ENCODE measurements around the gene GLT8D2. TPM values are rescaled to one million over a fixed set of nuclear protein-coding genes. Genes with fewer than 3 reads are reported as not detected.

The GLT8D2 gene
- total RNA-seq, 2 experiments from 2014 or later: not detected

DNA sequence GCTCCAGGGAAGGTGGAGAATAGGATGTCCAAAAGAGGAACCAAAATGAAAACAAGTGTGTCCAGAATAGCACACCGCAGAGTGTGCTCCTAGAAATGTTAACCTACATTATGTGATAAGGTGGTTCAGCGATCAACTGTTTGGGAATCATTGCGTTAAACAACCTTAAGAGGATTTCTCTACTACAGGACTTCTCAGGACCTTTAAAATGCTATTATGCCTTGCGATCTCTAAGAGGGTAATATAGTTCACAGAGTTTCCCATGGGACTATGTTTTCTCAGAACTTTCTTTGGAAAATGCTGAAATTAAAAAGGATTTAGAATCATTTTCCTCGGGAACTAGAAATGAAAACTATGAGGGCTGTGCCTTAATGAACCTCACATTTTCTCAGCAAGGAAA, 1.8 kb downstream of the GLT8D2 start:
- H3K4me1 Mint-ChIP-seq (ENCODE audit: low read depth): peaks cover 8% of the 10 kb centered on the region
- no peak overlapping the region for H3K27ac Mint-ChIP-seq
- Histone ChIP-seq H3K36me3 (ENCODE audit: insufficient read depth, low read length) (no peaks in the 10 kb centered on the region), H3K27me3 (ENCODE audit: control insufficient read depth in 1 of 2, insufficient read depth in 2 of 2, low read length in 2 of 2) (peaks cover 27 to 29% of the 10 kb centered on the region in 2 experiments), H3K4me3 (ENCODE audit: low read length) (no peak overlapping the region), H3K9me3 (ENCODE audit: control insufficient read depth in 1 of 2, insufficient read depth in 1 of 2, low read length in 2 of 2) (no peaks in the 10 kb centered on the region), H3K4me1 (ENCODE audit: insufficient read depth, low read length) (peaks cover 10% of the 10 kb centered on the region), H3K27ac (ENCODE audit: low read depth in 1 of 2, low read length in 2 of 2) (no peak overlapping the region)
- H3K9me3 Mint-ChIP-seq: no peaks in the 10 kb centered on the region
- no peaks in the 10 kb centered on the region for H3K36me3 Mint-ChIP-seq (ENCODE audit: low read depth)
- POLR2A ChIA-PET: no interaction called here
- intact Hi-C loops (cut with DNase I, micrococcal nuclease): no loop called here
- DNase-seq (no peak), ATAC-seq (ENCODE audit: poor library complexity) (no peak)
- TF ChIP-seq, protein P1, sequence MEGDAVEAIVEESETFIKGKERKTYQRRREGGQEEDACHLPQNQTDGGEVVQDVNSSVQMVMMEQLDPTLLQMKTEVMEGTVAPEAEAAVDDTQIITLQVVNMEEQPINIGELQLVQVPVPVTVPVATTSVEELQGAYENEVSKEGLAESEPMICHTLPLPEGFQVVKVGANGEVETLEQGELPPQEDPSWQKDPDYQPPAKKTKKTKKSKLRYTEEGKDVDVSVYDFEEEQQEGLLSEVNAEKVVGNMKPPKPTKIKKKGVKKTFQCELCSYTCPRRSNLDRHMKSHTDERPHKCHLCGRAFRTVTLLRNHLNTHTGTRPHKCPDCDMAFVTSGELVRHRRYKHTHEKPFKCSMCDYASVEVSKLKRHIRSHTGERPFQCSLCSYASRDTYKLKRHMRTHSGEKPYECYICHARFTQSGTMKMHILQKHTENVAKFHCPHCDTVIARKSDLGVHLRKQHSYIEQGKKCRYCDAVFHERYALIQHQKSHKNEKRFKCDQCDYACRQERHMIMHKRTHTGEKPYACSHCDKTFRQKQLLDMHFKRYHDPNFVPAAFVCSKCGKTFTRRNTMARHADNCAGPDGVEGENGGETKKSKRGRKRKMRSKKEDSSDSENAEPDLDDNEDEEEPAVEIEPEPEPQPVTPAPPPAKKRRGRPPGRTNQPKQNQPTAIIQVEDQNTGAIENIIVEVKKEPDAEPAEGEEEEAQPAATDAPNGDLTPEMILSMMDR (IDR thresholded peaks at IDR 0.05): no peak
- H3K27me3 Mint-ChIP-seq: peaks cover 42% of the 10 kb centered on the region
- CTCF ChIA-PET: no interaction called here
- no peak overlapping the region for H3K4me3 Mint-ChIP-seq

DNA sequence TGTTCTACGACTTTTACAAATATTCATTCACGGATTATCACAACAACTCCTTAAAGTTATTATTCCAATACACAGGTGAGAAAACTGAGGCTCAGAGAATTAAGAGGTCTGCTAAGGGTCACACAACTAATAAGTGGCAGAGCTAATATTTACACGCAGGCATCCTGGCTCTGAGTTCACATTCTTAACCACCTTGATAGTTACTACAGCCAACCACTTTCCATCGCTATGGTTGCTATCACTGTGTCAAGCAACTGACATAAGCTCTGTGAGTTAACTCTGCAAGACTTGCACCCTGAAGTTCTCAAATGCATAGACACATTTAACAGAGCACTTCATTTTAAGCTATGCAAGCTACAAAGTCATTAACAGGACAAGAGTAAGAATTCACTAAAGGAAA, 3.7 kb downstream of the GLT8D2 start:
- peaks cover 8% of the 10 kb centered on the region for H3K4me1 Mint-ChIP-seq (ENCODE audit: low read depth)
- Histone ChIP-seq H3K4me1 (ENCODE audit: insufficient read depth, low read length) (peaks cover 10% of the 10 kb centered on the region), H3K4me3 (ENCODE audit: low read length) (no peak overlapping the region), H3K9me3 (ENCODE audit: control insufficient read depth in 1 of 2, insufficient read depth in 1 of 2, low read length in 2 of 2) (no peaks in the 10 kb centered on the region), H3K36me3 (ENCODE audit: insufficient read depth, low read length) (no peaks in the 10 kb centered on the region), H3K27me3 (ENCODE audit: control insufficient read depth in 1 of 2, insufficient read depth in 2 of 2, low read length in 2 of 2) (peaks cover 17 to 22% of the 10 kb centered on the region in 2 experiments), H3K27ac (ENCODE audit: low read depth in 1 of 2, low read length in 2 of 2) (no peak overlapping the region)
- ATAC-seq (ENCODE audit: poor library complexity) (no peak), DNase-seq (no peak)
- no peak overlapping the region for H3K4me3 Mint-ChIP-seq
- peaks cover 35% of the 10 kb centered on the region for H3K27me3 Mint-ChIP-seq
- H3K9me3 Mint-ChIP-seq: no peaks in the 10 kb centered on the region
- ChIA-PET CTCF (no interaction called here), POLR2A (no interaction called here)
- H3K36me3 Mint-ChIP-seq (ENCODE audit: low read depth): no peaks in the 10 kb centered on the region
- H3K27ac Mint-ChIP-seq: no peak overlapping the region
- TF ChIP-seq, protein P1 (IDR thresholded peaks at IDR 0.05): no peak
- intact Hi-C loops (cut with DNase I, micrococcal nuclease): no loop called here

DNA sequence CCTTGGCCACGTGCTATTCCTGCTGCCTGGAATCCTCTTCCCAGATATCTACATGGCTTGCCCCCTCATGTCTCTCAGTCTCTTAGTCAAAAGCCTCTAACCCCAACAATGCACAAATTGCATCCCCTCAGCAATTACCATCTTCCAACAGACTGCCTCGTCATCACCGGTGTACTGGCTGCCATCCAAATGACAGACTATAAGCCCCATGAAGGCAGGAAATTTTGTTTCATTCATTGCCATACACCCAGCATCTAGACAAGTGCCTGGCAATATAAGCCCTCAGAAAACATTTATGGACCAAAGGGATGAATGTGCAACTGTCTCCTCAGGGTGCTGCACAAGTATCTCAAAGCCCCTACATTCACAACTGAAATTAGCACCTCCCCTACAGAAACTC, 5.8 kb downstream of the GLT8D2 start:
- Histone ChIP-seq H3K36me3 (ENCODE audit: insufficient read depth, low read length) (no peaks in the 10 kb centered on the region), H3K4me1 (ENCODE audit: insufficient read depth, low read length) (peaks cover 3% of the 10 kb centered on the region), H3K4me3 (ENCODE audit: low read length) (no peak overlapping the region), H3K27me3 (ENCODE audit: control insufficient read depth in 1 of 2, insufficient read depth in 2 of 2, low read length in 2 of 2) (peaks cover under 1 to 4% of the 10 kb centered on the region in 2 experiments), H3K27ac (ENCODE audit: low read depth in 1 of 2, low read length in 2 of 2) (no peak overlapping the region), H3K9me3 (ENCODE audit: control insufficient read depth in 1 of 2, insufficient read depth in 1 of 2, low read length in 2 of 2) (no peaks in the 10 kb centered on the region)
- DNase-seq: no peak
- Mint-ChIP-seq H3K4me1 (ENCODE audit: low read depth) (no peaks in the 10 kb centered on the region), H3K9me3 (no peaks in the 10 kb centered on the region), H3K27ac (no peak overlapping the region), H3K36me3 (ENCODE audit: low read depth) (no peaks in the 10 kb centered on the region), H3K27me3 (peaks cover 19% of the 10 kb centered on the region), H3K4me3 (no peak overlapping the region)
- CTCF ChIA-PET: no interaction called here
- ATAC-seq (ENCODE audit: poor library complexity): no peak
- intact Hi-C loops (cut with DNase I, micrococcal nuclease): no loop called here
- POLR2A ChIA-PET: no interaction called here
- TF ChIP-seq, protein P1 (IDR thresholded peaks at IDR 0.05): no peak

Data from CD4-positive, alpha-beta T cell (primary cell).